Heart right ventricle (tissue), 16 donors: ENCODE measurements around the gene TPPP2. TPM values are rescaled to one million over a fixed set of nuclear protein-coding genes. Genes with fewer than 3 reads are reported as not detected.

Source experiments
- ATAC-seq, 8 donors: fragments of 200-7000 bp; cut with Tn5 transposase; one replicate each; pipeline ENCODE4 v1.9.1; 2020; ENCODE audit warnings: mild to moderate bottlenecking in 8 of 8, moderate library complexity in 8 of 8, moderate number of reproducible peaks in 1 of 8
- DNase-seq, 2 donors: peaks; one replicate each; pipeline ENCODE4 v3.0.0-alpha.2; 2020
- H3K27ac ChIP-seq, 10 donors: fragments of 200-600 bp; sonication (generic) in 2 of 10; one replicate each; pipeline versions ENCODE4 v1.5.0 to v1.8.0; 2020 to 2022; ENCODE audit warnings: mild to moderate bottlenecking in 3 of 10
- H3K27me3 ChIP-seq, 7 donors: fragments of 200-600 bp; one replicate each; pipeline ENCODE4 v1.8.0; 2021 to 2022; ENCODE audit warnings: mild to moderate bottlenecking in 2 of 7
- H3K36me3 ChIP-seq, 9 donors: fragments of 200-600 bp; sonication (generic) in 1 of 9; one replicate each; pipeline versions ENCODE4 v1.5.0 to v1.8.0; 2020 to 2022; ENCODE audit warnings: mild to moderate bottlenecking in 2 of 9
- H3K4me1 ChIP-seq, 9 donors: fragments of 200-600 bp; sonication (generic) in 1 of 9; one replicate each; pipeline versions ENCODE4 v1.5.0 to v1.8.0; 2020 to 2022; ENCODE audit warnings: mild to moderate bottlenecking in 4 of 9
- H3K4me3 ChIP-seq, 10 donors: fragments of 200-600 bp; sonication (generic) in 2 of 10; one replicate each; pipeline versions ENCODE4 v1.5.0 to v1.8.0; 2020 to 2022; ENCODE audit warnings: mild to moderate bottlenecking in 7 of 10, moderate library complexity in 2 of 10
- H3K9me3 ChIP-seq, 11 donors: fragments of 200-600 bp in 10 of 11; sonication (generic) in 2 of 11; one replicate each; pipeline versions ENCODE4 v1.5.0 to v1.8.0; 2013 to 2022; ENCODE audit warnings: mild to moderate bottlenecking in 2 of 11, control low read depth in 1 of 11, moderate library complexity in 1 of 11
- WGBS, 2 donors: extraction: QIAGEN DNeasy Blood & Tissue Kit; methylation state at CpG; one replicate each; pipeline ENCODE4 v1.1.7; 2013; ENCODE audit warnings: inconsistent platforms in 1 of 2; 5-methylcytosine and 5-hydroxymethylcytosine counted together
- intact Hi-C, 10 donors: fragments of 100-400 bp; cut with DNase I; formaldehyde crosslinking; loops; one replicate each; pipeline versions ENCODE4 v1.11.1 to v1.14.2; 2022
- polyA plus RNA-seq, 2 donors: library from polyadenylated mRNA; stranded (reverse); fragments of 200-250 nt; gene quantifications; one replicate each; pipeline ENCODE4 v1.2.3, GENCODE V29; 2013
- total RNA-seq, 10 donors: library from RNA; stranded (reverse); fragmentation: NEBNext Ultra II Directional in 3 of 10; extraction: Animal tissue kit (Norgen Biotek cat#: 25700) in 3 of 10; gene quantifications; one replicate each; pipeline versions ENCODE4 v1.2.1 to v1.2.4, GENCODE V29; 2021 to 2023
- TF ChIP-seq, protein P1 (sequence below), 9 donors: fragments of 200-600 bp; sonication (generic) in 2 of 9; IDR thresholded peaks; one replicate each; pipeline versions ENCODE4 v1.5.0 to v1.8.0; 2021 to 2022; ENCODE audit warnings: antibody characterized with exemption in 9 of 9, mild to moderate bottlenecking in 5 of 9, moderate library complexity in 1 of 9
- donor health status: Arrhythmogenic right ventricular cardiomyopathy.
- donor health status: ischemic (EF 13 %, LVEDD 7.1; RV severe dilation, severe dysfunction).
- donor health status: healthy with polysubstance abuse.
- donor health status: DM: no; HTN: yes; CAD: no.
- donor health status: DM: no; HTN: no; CAD: no.
- donor health status: ischemic (EF 25% LVEDD 6.9; RV normal size, moderate dysfunction).
- donor health status: ischemic (EF 25% LVEDD 5.7; RV mildly dilated, moderate dysfunction).
- donor health status: healthy.
- donor health status: DM: yes; HTN: yes; CAD: no.
- donor health status: Ischemic cardiomyopathy.
- donor health status: ischemic (EF 35%, LVEDD 5.7; RV mildly dilated, moderate dysfunction).
- donor health status: nonischemic (EF 11% LVEDD 7.7; RV severe dilation, severe dysfunction).
- donor health status: DM: yes; HTN: yes; CAD: no.
- donor health status: PGD.
- donor health status: ischemic (EF 29% LVEDD 5.4; RV normal size, mild dysfunction).
- donor health status: nonischemic (EF 23%, LVEDD 6.1; RV moderate dilation, normal function).

Gene TPPP2
- total and polyA plus RNA-seq, 12 donors: 0.28 to 3.2 (median 0.91) TPM

DNA sequence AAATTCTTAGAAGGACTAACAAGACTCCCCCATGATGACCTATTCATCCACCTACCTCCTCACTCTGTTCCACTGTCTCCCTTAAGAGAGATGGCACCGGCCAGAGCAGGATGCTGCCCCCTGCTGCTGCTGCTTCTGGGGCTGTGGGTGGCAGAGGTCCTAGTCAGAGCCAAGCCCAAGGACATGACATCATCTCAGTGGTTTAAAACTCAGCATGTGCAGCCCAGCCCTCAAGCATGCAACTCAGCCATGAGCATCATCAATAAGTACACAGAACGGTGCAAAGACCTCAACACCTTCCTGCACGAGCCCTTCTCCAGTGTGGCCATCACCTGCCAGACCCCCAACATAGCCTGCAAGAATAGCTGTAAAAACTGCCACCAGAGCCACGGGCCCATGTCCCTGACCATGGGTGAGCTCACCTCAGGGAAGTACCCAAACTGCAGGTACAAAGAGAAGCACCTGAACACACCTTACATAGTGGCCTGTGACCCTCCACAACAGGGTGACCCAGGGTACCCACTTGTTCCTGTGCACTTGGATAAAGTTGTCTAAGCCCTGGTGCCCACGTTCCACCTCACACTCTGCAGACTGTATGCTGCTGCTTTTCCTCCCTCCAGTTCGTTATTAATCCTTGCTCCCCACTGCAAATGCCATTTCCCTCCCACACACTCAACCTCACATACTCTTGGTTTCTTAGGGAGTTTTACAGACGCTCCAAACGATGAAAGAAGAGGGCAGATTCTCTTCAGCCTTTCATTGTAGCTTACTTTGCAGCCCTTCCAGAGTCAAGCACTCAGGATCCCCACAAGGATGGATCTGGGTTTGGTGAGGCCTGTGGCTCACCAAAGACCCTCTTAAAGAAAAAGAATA, 28.0 kb downstream of the TPPP2 start, which contains the start of gene RNASE8:
RNASE8 (plus strand) TSS at position 20 of the 873 bp plus-strand sequence; CDS start at position 91, 71 bp downstream.
- Histone ChIP-seq H3K36me3 (no peaks in the 10 kb centered on the region), H3K27me3 (no peaks in the 10 kb centered on the region), H3K9me3 (no peaks in the 10 kb centered on the region), H3K4me3 (no peak within 1 kb of the TSS), H3K27ac (no peak within 1 kb of the TSS), H3K4me1 (peaks cover 0 to 10% (median 2%) of the 10 kb centered on the region in 9 donors)
- TF ChIP-seq, protein P1, sequence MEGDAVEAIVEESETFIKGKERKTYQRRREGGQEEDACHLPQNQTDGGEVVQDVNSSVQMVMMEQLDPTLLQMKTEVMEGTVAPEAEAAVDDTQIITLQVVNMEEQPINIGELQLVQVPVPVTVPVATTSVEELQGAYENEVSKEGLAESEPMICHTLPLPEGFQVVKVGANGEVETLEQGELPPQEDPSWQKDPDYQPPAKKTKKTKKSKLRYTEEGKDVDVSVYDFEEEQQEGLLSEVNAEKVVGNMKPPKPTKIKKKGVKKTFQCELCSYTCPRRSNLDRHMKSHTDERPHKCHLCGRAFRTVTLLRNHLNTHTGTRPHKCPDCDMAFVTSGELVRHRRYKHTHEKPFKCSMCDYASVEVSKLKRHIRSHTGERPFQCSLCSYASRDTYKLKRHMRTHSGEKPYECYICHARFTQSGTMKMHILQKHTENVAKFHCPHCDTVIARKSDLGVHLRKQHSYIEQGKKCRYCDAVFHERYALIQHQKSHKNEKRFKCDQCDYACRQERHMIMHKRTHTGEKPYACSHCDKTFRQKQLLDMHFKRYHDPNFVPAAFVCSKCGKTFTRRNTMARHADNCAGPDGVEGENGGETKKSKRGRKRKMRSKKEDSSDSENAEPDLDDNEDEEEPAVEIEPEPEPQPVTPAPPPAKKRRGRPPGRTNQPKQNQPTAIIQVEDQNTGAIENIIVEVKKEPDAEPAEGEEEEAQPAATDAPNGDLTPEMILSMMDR (IDR thresholded peaks at IDR 0.05): peak in 2 of 9 donors; percentile 9 to 14
- no peak for DNase-seq
- intact Hi-C loops: loop anchor here in 1 of 10 donors (10.0 kb wide), 1 partner anchor 513 kb away; no protein-coding TSS in a partner anchor
- peak in 1 of 8 donors; percentile 43 for ATAC-seq
- 66 to 77% methylated on average over 8 of the region's 8 CpGs for WGBS, 2 donors

DNA sequence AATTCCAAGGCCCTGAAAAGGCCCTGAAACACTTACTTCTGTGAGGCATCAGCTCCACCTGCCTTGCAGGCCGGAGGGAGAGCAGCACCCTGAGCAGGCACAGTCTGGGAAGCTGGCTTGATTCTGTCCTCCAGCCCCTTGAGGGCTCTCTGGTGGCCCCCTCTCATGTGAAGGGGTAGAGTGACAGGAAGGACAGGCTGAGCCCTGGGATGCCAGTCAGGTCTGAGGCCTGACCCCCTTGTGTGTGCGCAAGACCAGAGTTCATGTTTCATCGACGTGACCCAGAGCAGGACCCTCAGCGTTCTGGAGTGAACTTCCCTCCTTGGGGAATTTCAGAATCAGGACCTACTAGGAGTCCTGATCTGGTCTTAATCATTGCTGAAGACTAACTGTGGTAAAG, 28.9 kb downstream of the TPPP2 start:
- TF ChIP-seq, protein P1 (IDR thresholded peaks at IDR 0.05): no peak
- H3K36me3 ChIP-seq: no peaks in the 10 kb centered on the region
- DNase-seq: no peak
- H3K4me1 ChIP-seq: peaks cover 0 to 16% (median 9%) of the 10 kb centered on the region in 9 donors
- no peak overlapping the region for H3K4me3 ChIP-seq
- no peak for ATAC-seq
- no peaks in the 10 kb centered on the region for H3K9me3 ChIP-seq
- no peak overlapping the region for H3K27ac ChIP-seq
- intact Hi-C loops: loop anchor here in 1 of 10 donors (10.0 kb wide), 1 partner anchor 514 kb away; no protein-coding TSS in a partner anchor
- H3K27me3 ChIP-seq: no peaks in the 10 kb centered on the region
- WGBS, 2 donors: 87 to 88% methylated on average over 5 of the region's 5 CpGs

- ATAC-seq: no peak
- Histone ChIP-seq H3K27ac (no peak overlapping the region), H3K9me3 (no peaks in the 10 kb centered on the region), H3K4me3 (no peak overlapping the region), H3K36me3 (no peaks in the 10 kb centered on the region), H3K27me3 (no peaks in the 10 kb centered on the region), H3K4me1 (peaks cover 0 to 16% (median 9%) of the 10 kb centered on the region in 9 donors)
- DNase-seq: no peak
- 71 to 74% methylated on average over 8 of the region's 8 CpGs for WGBS, 2 donors
- intact Hi-C loops: loop anchor here in 1 of 10 donors (10.0 kb wide), 1 partner anchor 515 kb away; no protein-coding TSS in a partner anchor
- TF ChIP-seq, protein P1 (IDR thresholded peaks at IDR 0.05): no peak
These were observed 30.0 kb downstream of the TPPP2 start for GRCh38 chr14:21059842-21060613.
